ENCODE results near the gene RFNG. TPM values are rescaled to one million over a fixed set of nuclear protein-coding genes. Genes with fewer than 3 reads are reported as not detected.

The RFNG gene
- total RNA-seq, 1 experiment from 2014 or later: 52.0 TPM

DNA sequence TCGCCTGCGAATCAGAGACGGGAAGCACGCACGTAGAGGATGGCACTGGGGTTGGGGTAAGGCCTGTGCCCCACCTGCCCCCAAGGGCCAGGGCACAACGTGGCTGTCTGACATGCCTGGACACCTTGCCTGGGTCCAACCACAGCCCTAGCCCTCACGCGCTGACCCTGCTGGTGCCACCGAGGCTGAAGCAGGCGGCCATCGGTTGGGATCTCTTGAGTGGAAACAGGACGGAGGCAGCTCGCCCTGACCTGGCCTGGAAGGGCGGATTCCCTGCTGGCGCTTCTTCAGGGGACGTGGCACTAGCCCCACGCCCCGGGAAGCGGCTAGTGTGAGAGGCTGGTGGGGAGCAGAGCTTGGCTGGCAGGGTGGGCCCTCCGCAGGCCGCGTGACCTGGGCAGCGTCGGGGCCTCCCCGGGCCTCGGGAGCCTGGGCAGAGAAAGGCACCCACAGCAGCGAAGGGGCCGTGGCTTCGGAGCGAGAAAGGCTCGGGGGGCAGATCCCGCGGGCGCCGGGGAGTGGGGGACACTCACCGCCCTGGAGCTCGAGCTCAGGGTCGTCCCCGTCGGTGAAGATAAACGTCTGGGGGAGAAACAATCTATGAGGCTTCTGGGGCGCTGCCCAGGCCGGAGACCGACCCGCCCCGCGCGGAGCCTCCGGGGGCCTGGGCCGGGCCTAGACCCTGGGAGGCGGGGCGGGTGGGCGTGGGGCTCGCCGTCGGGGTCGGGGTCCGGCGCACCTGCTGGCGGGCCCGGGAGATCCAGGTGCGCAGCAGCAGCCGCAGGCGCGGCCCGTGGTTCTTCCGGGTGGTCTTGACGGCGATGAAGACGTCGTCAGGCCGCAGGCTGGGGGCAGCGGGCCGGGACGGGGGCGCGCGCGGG is 610 bp downstream of the RFNG start:
- ATAC-seq (peak; percentile 28), DNase-seq (ENCODE audit: low read depth, low spot score) (no peak)
- H3K79me2 ChIP-seq (ENCODE audit: insufficient read depth, low read length): peaks cover 41% of the 10 kb centered on the region
- H4K20me1 ChIP-seq (ENCODE audit: insufficient read depth): no peaks in the 10 kb centered on the region
- peaks cover 14 to 32% of the 10 kb centered on the region in 2 experiments; a peak in 2 of 4 replicates for H3K36me3 ChIP-seq (ENCODE audit: control insufficient read depth in 1 of 2, insufficient read depth in 2 of 2, low read length in 2 of 2)
- no peaks in the 10 kb centered on the region for H3K27me3 ChIP-seq (ENCODE audit: insufficient read depth, low read length)
- RAD21 ChIA-PET (ENCODE audit: low non-redundant PET in 1 of 2, low total read pairs in 2 of 2, uncharacterized antibody in 2 of 2, unreplicated experiment in 2 of 2): no interaction called here
- peak; percentile 56; the same call in 1 of the 2 replicates for TF ChIP-seq ZFX (IDR thresholded peaks at IDR 0.05)
- TF ChIP-seq, protein P1, sequence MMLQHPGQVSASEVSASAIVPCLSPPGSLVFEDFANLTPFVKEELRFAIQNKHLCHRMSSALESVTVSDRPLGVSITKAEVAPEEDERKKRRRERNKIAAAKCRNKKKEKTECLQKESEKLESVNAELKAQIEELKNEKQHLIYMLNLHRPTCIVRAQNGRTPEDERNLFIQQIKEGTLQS (IDR thresholded peaks at IDR 0.05): no peak
- no peaks in the 10 kb centered on the region for H3K9me3 ChIP-seq (ENCODE audit: control insufficient read depth in 1 of 2, insufficient read depth in 1 of 2, low read depth in 1 of 2, low read length in 2 of 2)
- POLR2A ChIA-PET: interaction anchor here (0.7 kb wide), 1 partner anchor 13 kb away, joined by 4 read pairs; the partner anchor contains the start of gene DCXR
- H3K27ac ChIP-seq (ENCODE audit: low read depth, low read length): peak overlapping the region; percentile 81
- peak overlapping the region; percentile 100 for H3K4me2 ChIP-seq (ENCODE audit: low read length)
- intact Hi-C loops (cut with micrococcal nuclease): no loop called here
- peak overlapping the region; percentile 87 for H3K9ac ChIP-seq (ENCODE audit: low read length)
- H3K4me3 ChIP-seq (replicated peaks in 1 of 2; ENCODE audit: low read depth in 1 of 2, low read length in 2 of 2): peak overlapping the region; percentile 94 to 99
- no peaks in the 10 kb centered on the region for H3K9me2 ChIP-seq (ENCODE audit: insufficient read depth)
- CTCF ChIA-PET: interaction anchor here (1.5 kb wide), 1 partner anchor 13 kb away, joined by 10 read pairs; the partner anchor contains the start of gene DCXR
- no TSS peak for BruUV-seq (replicated peaks)
- no peak overlapping the region for H2AFZ ChIP-seq (ENCODE audit: low read depth, low read length, poor library complexity, severe bottlenecking)
- H3K4me1 ChIP-seq (ENCODE audit: control insufficient read depth in 1 of 2, insufficient read depth in 2 of 2, low read length in 2 of 2): peaks cover 13 to 34% of the 10 kb centered on the region in 2 experiments; a peak in 3 of 4 replicates

DNA sequence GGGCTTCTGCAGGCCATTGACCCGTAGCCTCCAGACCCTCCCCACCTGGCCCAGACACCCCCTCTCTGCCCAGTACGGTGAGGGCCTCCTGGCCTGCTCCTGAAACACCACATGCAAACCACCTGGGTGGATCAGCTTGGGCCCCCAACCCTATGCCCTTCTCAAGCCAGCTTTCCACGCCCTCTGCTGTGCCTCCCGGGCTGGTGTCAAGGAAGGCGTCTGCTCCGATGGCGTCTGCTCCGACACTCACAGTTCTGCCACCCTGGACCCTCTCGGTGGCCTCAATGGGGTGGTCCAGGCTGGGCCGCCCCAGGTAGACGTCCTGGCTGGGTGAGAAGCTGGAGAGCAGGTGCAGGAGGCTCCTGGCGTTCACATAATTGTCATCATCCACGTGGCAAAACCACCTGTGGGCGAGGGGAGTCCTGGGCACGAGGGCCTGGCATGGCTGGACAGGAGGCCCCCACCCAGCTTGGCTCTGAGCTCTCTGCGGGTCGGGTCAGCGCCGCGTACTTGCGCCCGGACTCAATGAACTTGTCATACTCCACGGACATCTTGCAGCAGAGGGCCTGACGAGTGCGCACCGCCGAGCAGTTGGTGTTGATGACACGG is 1.4 kb downstream of the RFNG start:
- peaks cover 12 to 26% of the 10 kb centered on the region in 2 experiments; a peak in 2 of 4 replicates for H3K36me3 ChIP-seq (ENCODE audit: control insufficient read depth in 1 of 2, insufficient read depth in 2 of 2, low read length in 2 of 2)
- peaks cover 41% of the 10 kb centered on the region for H3K79me2 ChIP-seq (ENCODE audit: insufficient read depth, low read length)
- no peaks in the 10 kb centered on the region for H3K9me2 ChIP-seq (ENCODE audit: insufficient read depth)
- H3K9ac ChIP-seq (ENCODE audit: low read length): peak overlapping the region; percentile 87
- H3K27me3 ChIP-seq (ENCODE audit: insufficient read depth, low read length): no peaks in the 10 kb centered on the region
- ChIA-PET POLR2A (no interaction called here), CTCF (interaction anchor here (1.5 kb wide), 1 partner anchor 13 kb away, joined by 10 read pairs; the partner anchor contains the start of gene DCXR), RAD21 (ENCODE audit: low non-redundant PET in 1 of 2, low total read pairs in 2 of 2, uncharacterized antibody in 2 of 2, unreplicated experiment in 2 of 2) (no interaction called here)
- H3K4me1 ChIP-seq (ENCODE audit: control insufficient read depth in 1 of 2, insufficient read depth in 2 of 2, low read length in 2 of 2): peaks cover 13 to 27% of the 10 kb centered on the region in 2 experiments; a peak in 3 of 4 replicates
- BruUV-seq (replicated peaks): TSS peak; percentile 37
- H4K20me1 ChIP-seq (ENCODE audit: insufficient read depth): no peaks in the 10 kb centered on the region
- H3K4me3 ChIP-seq (replicated peaks in 1 of 2; ENCODE audit: low read depth in 1 of 2, low read length in 2 of 2): peak overlapping the region; percentile 94 to 99
- no peak overlapping the region for H2AFZ ChIP-seq (ENCODE audit: low read depth, low read length, poor library complexity, severe bottlenecking)
- ATAC-seq (no peak), DNase-seq (ENCODE audit: low read depth, low spot score) (no peak)
- no peaks in the 10 kb centered on the region for H3K9me3 ChIP-seq (ENCODE audit: control insufficient read depth in 1 of 2, insufficient read depth in 1 of 2, low read depth in 1 of 2, low read length in 2 of 2)
- peak overlapping the region; percentile 100 for H3K4me2 ChIP-seq (ENCODE audit: low read length)
- intact Hi-C loops (cut with micrococcal nuclease): no loop called here
- peak overlapping the region; percentile 81 for H3K27ac ChIP-seq (ENCODE audit: low read depth, low read length)
- TF ChIP-seq FOSL1 (IDR thresholded peaks at IDR 0.05; ENCODE audit: low read depth): no peak
- no peak for TF ChIP-seq EGR1 (IDR thresholded peaks at IDR 0.05; ENCODE audit: low read depth)
- no peak for TF ChIP-seq RAD21 (IDR thresholded peaks at IDR 0.05; ENCODE audit: low read depth)
- no peak for TF ChIP-seq CEBPB (IDR thresholded peaks at IDR 0.05; ENCODE audit: low read depth)
- no peak for TF ChIP-seq POLR2A (IDR thresholded peaks at IDR 0.05; ENCODE audit: borderline replicate concordance, extremely low read depth, insufficient read depth, insufficient read length)
- TF ChIP-seq SP1 (IDR thresholded peaks at IDR 0.05; ENCODE audit: low read depth): no peak
- TF ChIP-seq JUND (IDR thresholded peaks at IDR 0.05): no peak
- no peak for TF ChIP-seq ELF1 (IDR thresholded peaks at IDR 0.05; ENCODE audit: borderline replicate concordance, low read depth)
- no peak for TF ChIP-seq TCF7L2 (IDR thresholded peaks at IDR 0.05; ENCODE audit: borderline replicate concordance, extremely low read depth, insufficient read depth, insufficient read length)
- no peak for TF ChIP-seq EZH2phosphoT487 (IDR thresholded peaks at IDR 0.05; ENCODE audit: borderline replicate concordance)
- TF ChIP-seq EZH2 (IDR thresholded peaks at IDR 0.05): no peak
- no peak for TF ChIP-seq POLR2AphosphoS5 (IDR thresholded peaks at IDR 0.05; ENCODE audit: low read depth, low read length)
- TF ChIP-seq, protein P2, sequence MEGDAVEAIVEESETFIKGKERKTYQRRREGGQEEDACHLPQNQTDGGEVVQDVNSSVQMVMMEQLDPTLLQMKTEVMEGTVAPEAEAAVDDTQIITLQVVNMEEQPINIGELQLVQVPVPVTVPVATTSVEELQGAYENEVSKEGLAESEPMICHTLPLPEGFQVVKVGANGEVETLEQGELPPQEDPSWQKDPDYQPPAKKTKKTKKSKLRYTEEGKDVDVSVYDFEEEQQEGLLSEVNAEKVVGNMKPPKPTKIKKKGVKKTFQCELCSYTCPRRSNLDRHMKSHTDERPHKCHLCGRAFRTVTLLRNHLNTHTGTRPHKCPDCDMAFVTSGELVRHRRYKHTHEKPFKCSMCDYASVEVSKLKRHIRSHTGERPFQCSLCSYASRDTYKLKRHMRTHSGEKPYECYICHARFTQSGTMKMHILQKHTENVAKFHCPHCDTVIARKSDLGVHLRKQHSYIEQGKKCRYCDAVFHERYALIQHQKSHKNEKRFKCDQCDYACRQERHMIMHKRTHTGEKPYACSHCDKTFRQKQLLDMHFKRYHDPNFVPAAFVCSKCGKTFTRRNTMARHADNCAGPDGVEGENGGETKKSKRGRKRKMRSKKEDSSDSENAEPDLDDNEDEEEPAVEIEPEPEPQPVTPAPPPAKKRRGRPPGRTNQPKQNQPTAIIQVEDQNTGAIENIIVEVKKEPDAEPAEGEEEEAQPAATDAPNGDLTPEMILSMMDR (IDR thresholded peaks at IDR 0.05 in 2 of 3, conservative IDR thresholded peaks at IDR 0.05 in 1 of 3; ENCODE audit: borderline replicate concordance in 1 of 3, insufficient read depth in 1 of 3, low read depth in 2 of 3, low read length in 2 of 3): no peak
